Large intestine (tissue), 3 donors: ENCODE measurements around the gene ARL11. TPM values are rescaled to one million over a fixed set of nuclear protein-coding genes. Genes with fewer than 3 reads are reported as not detected.
"Not testable (repeated sequence)": the region's sequence is repeated elsewhere in the genome, so short reads cannot be mapped to it uniquely, and the experiment has no call there.

Experiments used
- DNase-seq, 2 donors: peaks; one replicate each; pipeline versions ENCODE4 v3.0.0 to v3.0.0-alpha.2; 2013
- H3K27ac ChIP-seq: one replicate; pipeline ENCODE4 v1.5.1; 2013; ENCODE audit warnings: low read length
- H3K27me3 ChIP-seq: 2 replicates; pipeline ENCODE4 v1.6.1; 2013; ENCODE audit warnings: low read length; ENCODE audit not compliant: control insufficient read depth, insufficient read depth
- H3K36me3 ChIP-seq: 2 replicates; pipeline ENCODE4 v1.6.1; 2013; ENCODE audit warnings: low read length; ENCODE audit not compliant: control insufficient read depth, insufficient read depth
- H3K4me1 ChIP-seq: one replicate; pipeline ENCODE4 v1.6.1; 2013; ENCODE audit warnings: low read length; ENCODE audit not compliant: control insufficient read depth, insufficient read depth
- H3K4me3 ChIP-seq: one replicate; pipeline ENCODE4 v1.5.1; 2013; ENCODE audit warnings: low read length
- H3K9me3 ChIP-seq: one replicate; pipeline ENCODE4 v1.6.1; 2013; ENCODE audit warnings: mild to moderate bottlenecking, low read depth, low read length, moderate library complexity; ENCODE audit not compliant: control insufficient read depth
- WGBS: methylation state at CpG from one replicate; pipeline ENCODE4 v1.1.5; 2013; ENCODE audit warnings: low lambda C conversion rate; ENCODE audit not compliant: insufficient coverage; 5-methylcytosine and 5-hydroxymethylcytosine counted together
- polyA plus RNA-seq: library from polyadenylated mRNA; unstranded; fragments of 120-200 nt; gene quantifications from one replicate; pipeline ENCODE4 v1.2.1, GENCODE V29; 2013

The ARL11 gene
- polyA plus RNA-seq, 1 donor, result 1.3 TPM

- H3K36me3 ChIP-seq, H3K27ac ChIP-seq, DNase-seq, H3K9me3 ChIP-seq, H3K4me1 ChIP-seq, H3K4me3 ChIP-seq, H3K27me3 ChIP-seq: not testable (repeated sequence)
- WGBS, result no CpG with 5 or more reads among the region's 3 CpGs
These were observed 16.3 kb upstream of the ARL11 start for GRCh38 chr13:49612042-49612441.

GRCh38 chr13:49615836-49616675 lies 12.3 kb upstream of the ARL11 start:
- Histone ChIP-seq H3K27ac (no peak overlapping the region), H3K4me3 (no peak overlapping the region), H3K36me3 (no peaks in the 10 kb centered on the region), H3K27me3 (no peaks in the 10 kb centered on the region), H3K4me1 (no peaks in the 10 kb centered on the region), H3K9me3 (no peaks in the 10 kb centered on the region)
- no peak for DNase-seq
- 92% methylated on average over 2 of the region's 8 CpGs for WGBS

- WGBS, result no CpG with 5 or more reads among the region's 3 CpGs
These were observed 11.6 kb upstream of the ARL11 start for GRCh38 chr13:49616676-49617065.

GRCh38 chr13:49620170-49620621 lies 8.1 kb upstream of the ARL11 start:
- H3K4me1 ChIP-seq, result peaks cover 3% of the 10 kb centered on the region
- WGBS, result 96% methylated on average over 3 of the region's 22 CpGs
- no peaks in the 10 kb centered on the region for H3K9me3 ChIP-seq
- no peak overlapping the region for H3K4me3 ChIP-seq
- no peaks in the 10 kb centered on the region for H3K36me3 ChIP-seq
- DNase-seq, result no peak
- no peaks in the 10 kb centered on the region for H3K27me3 ChIP-seq
- no peak overlapping the region for H3K27ac ChIP-seq

More at GRCh38 chr13:49616676-49617065, 11.6 kb upstream of the ARL11 start:
- no peaks in the 10 kb centered on the region for H3K4me1 ChIP-seq
- DNase-seq, result no peak
- H3K4me3 ChIP-seq, result no peak overlapping the region
- H3K9me3 ChIP-seq, result no peaks in the 10 kb centered on the region
- H3K27me3 ChIP-seq, result no peaks in the 10 kb centered on the region
- no peaks in the 10 kb centered on the region for H3K36me3 ChIP-seq
- no peak overlapping the region for H3K27ac ChIP-seq

- 88% methylated on average over 7 of the region's 11 CpGs for WGBS
- no peak overlapping the region for H3K27ac ChIP-seq
- H3K36me3 ChIP-seq, result no peaks in the 10 kb centered on the region
- no peaks in the 10 kb centered on the region for H3K27me3 ChIP-seq
- H3K4me1 ChIP-seq, result peaks cover 11% of the 10 kb centered on the region
- no peak for DNase-seq
- H3K9me3 ChIP-seq, result no peaks in the 10 kb centered on the region
- H3K4me3 ChIP-seq, result no peak overlapping the region
These were observed 5.9 kb upstream of the ARL11 start for GRCh38 chr13:49622174-49622946.

- H3K27me3 ChIP-seq, result no peaks in the 10 kb centered on the region
- 92% methylated on average over 2 of the region's 6 CpGs for WGBS
- no peaks in the 10 kb centered on the region for H3K9me3 ChIP-seq
- no peak overlapping the region for H3K27ac ChIP-seq
- H3K4me1 ChIP-seq, result peaks cover 11% of the 10 kb centered on the region
- H3K36me3 ChIP-seq, result no peaks in the 10 kb centered on the region
- H3K4me3 ChIP-seq, result no peak overlapping the region
- no peak for DNase-seq
These were observed 4.1 kb upstream of the ARL11 start for GRCh38 chr13:49624229-49624628.

- whole genome bisulfite sequencing, result no CpG with 5 or more reads among the region's 12 CpGs
These were observed 2.8 kb upstream of the ARL11 start for GRCh38 chr13:49625392-49626079.

GRCh38 chr13:49629196-49629938 lies 1.1 kb downstream of the ARL11 start:
- no peak for DNase-seq
- Histone ChIP-seq H3K4me1 (peaks cover 11% of the 10 kb centered on the region), H3K9me3 (no peaks in the 10 kb centered on the region), H3K4me3 (no peak overlapping the region), H3K36me3 (no peaks in the 10 kb centered on the region), H3K27ac (no peak overlapping the region), H3K27me3 (no peaks in the 10 kb centered on the region)
- 100% methylated on average over 1 of the region's 8 CpGs for WGBS

More at GRCh38 chr13:49625392-49626079, 2.8 kb upstream of the ARL11 start:
- peaks cover 11% of the 10 kb centered on the region for H3K4me1 ChIP-seq
- peak overlapping the region; percentile 86 for H3K27ac ChIP-seq
- H3K9me3 ChIP-seq, result no peaks in the 10 kb centered on the region
- no peaks in the 10 kb centered on the region for H3K27me3 ChIP-seq
- H3K4me3 ChIP-seq, result no peak overlapping the region
- DNase-seq, result peak; percentile 50 to 59
- no peaks in the 10 kb centered on the region for H3K36me3 ChIP-seq

GRCh38 chr13:49629947-49630346 lies 1.6 kb downstream of the ARL11 start:
- WGBS, result no CpG with 5 or more reads among the region's 4 CpGs
- Histone ChIP-seq H3K36me3 (no peaks in the 10 kb centered on the region), H3K27me3 (no peaks in the 10 kb centered on the region), H3K4me3 (no peak overlapping the region), H3K9me3 (no peaks in the 10 kb centered on the region), H3K4me1 (peaks cover 10% of the 10 kb centered on the region), H3K27ac (no peak overlapping the region)
- no peak for DNase-seq

- no peaks in the 10 kb centered on the region for H3K9me3 ChIP-seq
- no peak overlapping the region for H3K4me3 ChIP-seq
- H3K27me3 ChIP-seq, result no peaks in the 10 kb centered on the region
- DNase-seq, result no peak
- peaks cover 4% of the 10 kb centered on the region for H3K4me1 ChIP-seq
- WGBS, result no CpG with 5 or more reads among the region's 16 CpGs
- H3K36me3 ChIP-seq, result no peaks in the 10 kb centered on the region
- H3K27ac ChIP-seq, result no peak overlapping the region
These were observed 2.3 kb downstream of the ARL11 start for GRCh38 chr13:49630580-49630979.
